GM23248 (cell line): ENCODE results near the gene GPNMB.

Experiments used
- EZH2 ChIP-seq: fragments of 200-600 bp; sonication (generic); IDR thresholded peaks from 2 replicates; pipeline ENCODE4 v1.6.1; 2018; ENCODE audit warnings: antibody characterized with exemption, mild to moderate bottlenecking; ENCODE audit not compliant: insufficient read depth, poor library complexity, severe bottlenecking
- EZH2phosphoT487 ChIP-seq: fragments of 200-600 bp; sonication (generic); IDR thresholded peaks from 2 replicates; pipeline ENCODE4 v1.6.1; 2018; ENCODE audit warnings: antibody characterized with exemption, moderate library complexity, mild to moderate bottlenecking, low read depth; ENCODE audit not compliant: insufficient read depth

DNA sequence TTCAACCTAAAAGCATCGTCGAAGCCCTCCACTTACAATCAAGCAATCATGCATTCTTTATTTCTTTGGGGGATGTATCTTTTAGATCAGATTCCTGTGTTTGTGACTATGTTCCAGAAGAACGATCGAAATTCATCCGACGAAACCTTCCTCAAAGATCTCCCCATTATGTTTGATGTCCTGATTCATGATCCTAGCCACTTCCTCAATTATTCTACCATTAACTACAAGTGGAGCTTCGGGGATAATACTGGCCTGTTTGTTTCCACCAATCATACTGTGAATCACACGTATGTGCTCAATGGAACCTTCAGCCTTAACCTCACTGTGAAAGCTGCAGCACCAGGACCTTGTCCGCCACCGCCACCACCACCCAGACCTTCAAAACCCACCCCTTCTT is 13.8 kb downstream of the GPNMB start:
- no peak for TF ChIP-seq EZH2
- TF ChIP-seq EZH2phosphoT487: no peak
